ENCODE results near the gene ROBO2.
A peak's percentile ranks its signal among the peaks of the same experiment; 100 is the strongest.

ROBO2 gene

DNA sequence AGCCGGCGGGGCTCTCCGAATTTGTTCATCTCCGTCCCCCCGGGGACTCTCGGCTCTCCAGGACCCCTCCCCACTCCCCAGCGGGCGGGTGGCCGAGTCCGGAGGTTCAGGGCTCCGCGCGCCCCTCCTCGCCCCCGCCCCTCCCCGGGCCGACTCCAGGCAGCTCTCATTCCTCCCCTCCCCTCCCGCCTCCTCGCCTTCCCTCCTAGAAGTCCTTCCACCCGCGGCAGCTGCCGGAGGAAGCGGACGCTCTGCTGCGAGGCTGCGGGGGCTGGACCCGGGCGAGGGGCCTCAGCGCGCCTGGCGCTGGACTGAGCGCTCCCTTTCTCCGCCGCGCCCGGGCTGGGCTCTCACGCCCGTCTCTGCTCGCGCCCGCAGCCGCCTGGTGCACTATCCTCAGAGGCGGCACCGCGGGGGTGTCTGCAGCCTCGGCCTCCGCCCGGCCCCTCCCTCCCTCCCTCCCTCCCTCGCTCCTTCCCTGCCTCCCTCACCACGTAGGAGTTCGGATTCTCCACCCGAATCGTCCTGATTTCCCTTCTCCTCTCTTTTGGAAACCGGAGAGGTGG is at the start of gene ROBO2 (continued):
- TF ChIP-seq, protein P1, sequence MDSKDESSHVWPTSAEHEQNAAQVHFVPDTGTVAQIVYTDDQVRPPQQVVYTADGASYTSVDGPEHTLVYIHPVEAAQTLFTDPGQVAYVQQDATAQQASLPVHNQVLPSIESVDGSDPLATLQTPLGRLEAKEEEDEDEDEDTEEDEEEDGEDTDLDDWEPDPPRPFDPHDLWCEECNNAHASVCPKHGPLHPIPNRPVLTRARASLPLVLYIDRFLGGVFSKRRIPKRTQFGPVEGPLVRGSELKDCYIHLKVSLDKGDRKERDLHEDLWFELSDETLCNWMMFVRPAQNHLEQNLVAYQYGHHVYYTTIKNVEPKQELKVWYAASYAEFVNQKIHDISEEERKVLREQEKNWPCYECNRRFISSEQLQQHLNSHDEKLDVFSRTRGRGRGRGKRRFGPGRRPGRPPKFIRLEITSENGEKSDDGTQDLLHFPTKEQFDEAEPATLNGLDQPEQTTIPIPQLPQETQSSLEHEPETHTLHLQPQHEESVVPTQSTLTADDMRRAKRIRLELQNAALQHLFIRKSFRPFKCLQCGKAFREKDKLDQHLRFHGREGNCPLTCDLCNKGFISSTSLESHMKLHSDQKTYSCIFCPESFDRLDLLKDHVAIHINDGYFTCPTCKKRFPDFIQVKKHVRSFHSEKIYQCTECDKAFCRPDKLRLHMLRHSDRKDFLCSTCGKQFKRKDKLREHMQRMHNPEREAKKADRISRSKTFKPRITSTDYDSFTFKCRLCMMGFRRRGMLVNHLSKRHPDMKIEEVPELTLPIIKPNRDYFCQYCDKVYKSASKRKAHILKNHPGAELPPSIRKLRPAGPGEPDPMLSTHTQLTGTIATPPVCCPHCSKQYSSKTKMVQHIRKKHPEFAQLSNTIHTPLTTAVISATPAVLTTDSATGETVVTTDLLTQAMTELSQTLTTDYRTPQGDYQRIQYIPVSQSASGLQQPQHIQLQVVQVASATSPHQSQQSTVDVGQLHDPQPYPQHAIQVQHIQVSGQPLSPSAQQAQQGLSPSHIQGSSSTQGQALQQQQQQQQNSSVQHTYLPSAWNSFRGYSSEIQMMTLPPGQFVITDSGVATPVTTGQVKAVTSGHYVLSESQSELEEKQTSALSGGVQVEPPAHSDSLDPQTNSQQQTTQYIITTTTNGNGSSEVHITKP (tag by site-specific recombination; IDR thresholded peaks at IDR 0.05), result 0 out of 2 replicates have a peak, but pooled peaks have one; percentile 31
- TF ChIP-seq, protein P2, sequence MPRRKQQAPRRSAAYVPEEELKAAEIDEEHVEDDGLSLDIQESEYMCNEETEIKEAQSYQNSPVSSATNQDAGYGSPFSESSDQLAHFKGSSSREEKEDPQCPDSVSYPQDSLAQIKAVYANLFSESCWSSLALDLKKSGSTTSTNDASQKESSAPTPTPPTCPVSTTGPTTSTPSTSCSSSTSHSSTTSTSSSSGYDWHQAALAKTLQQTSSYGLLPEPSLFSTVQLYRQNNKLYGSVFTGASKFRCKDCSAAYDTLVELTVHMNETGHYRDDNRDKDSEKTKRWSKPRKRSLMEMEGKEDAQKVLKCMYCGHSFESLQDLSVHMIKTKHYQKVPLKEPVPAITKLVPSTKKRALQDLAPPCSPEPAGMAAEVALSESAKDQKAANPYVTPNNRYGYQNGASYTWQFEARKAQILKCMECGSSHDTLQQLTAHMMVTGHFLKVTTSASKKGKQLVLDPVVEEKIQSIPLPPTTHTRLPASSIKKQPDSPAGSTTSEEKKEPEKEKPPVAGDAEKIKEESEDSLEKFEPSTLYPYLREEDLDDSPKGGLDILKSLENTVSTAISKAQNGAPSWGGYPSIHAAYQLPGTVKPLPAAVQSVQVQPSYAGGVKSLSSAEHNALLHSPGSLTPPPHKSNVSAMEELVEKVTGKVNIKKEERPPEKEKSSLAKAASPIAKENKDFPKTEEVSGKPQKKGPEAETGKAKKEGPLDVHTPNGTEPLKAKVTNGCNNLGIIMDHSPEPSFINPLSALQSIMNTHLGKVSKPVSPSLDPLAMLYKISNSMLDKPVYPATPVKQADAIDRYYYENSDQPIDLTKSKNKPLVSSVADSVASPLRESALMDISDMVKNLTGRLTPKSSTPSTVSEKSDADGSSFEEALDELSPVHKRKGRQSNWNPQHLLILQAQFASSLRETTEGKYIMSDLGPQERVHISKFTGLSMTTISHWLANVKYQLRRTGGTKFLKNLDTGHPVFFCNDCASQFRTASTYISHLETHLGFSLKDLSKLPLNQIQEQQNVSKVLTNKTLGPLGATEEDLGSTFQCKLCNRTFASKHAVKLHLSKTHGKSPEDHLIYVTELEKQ (tag by site-specific recombination; IDR thresholded peaks at IDR 0.05; ENCODE audit: borderline replicate concordance), result no peak
- TF ChIP-seq ZNF302 (tag by site-specific recombination; IDR thresholded peaks at IDR 0.05; ENCODE audit: low read depth) (no peak), EGR2 (tag by site-specific recombination; IDR thresholded peaks at IDR 0.05; ENCODE audit: low read depth) (peak; percentile 57), ZNF48 (tag by site-specific recombination; IDR thresholded peaks at IDR 0.05) (no peak), ZNF416 (tag by site-specific recombination; IDR thresholded peaks at IDR 0.05) (no peak), ZNF76 (tag by site-specific recombination; IDR thresholded peaks at IDR 0.05; ENCODE audit: borderline replicate concordance, low read depth) (peak; percentile 41; the same call in 1 of the 2 replicates), ZNF501 (tag by site-specific recombination; IDR thresholded peaks at IDR 0.05) (no peak), ZNF37A (tag by site-specific recombination; IDR thresholded peaks at IDR 0.05) (no peak), GLI2 (tag by site-specific recombination; IDR thresholded peaks at IDR 0.05; ENCODE audit: borderline replicate concordance, low read depth) (no peak), ZNF626 (tag by site-specific recombination; IDR thresholded peaks at IDR 0.05) (no peak), MZF1 (tag by site-specific recombination; IDR thresholded peaks at IDR 0.05; ENCODE audit: borderline replicate concordance) (no peak), ZNF664 (tag by site-specific recombination; IDR thresholded peaks at IDR 0.05) (no peak), GLIS1 (tag by site-specific recombination; IDR thresholded peaks at IDR 0.05) (peak; percentile 40), ZNF548 (tag by site-specific recombination; IDR thresholded peaks at IDR 0.05) (no peak), ZBTB8A (tag by site-specific recombination; IDR thresholded peaks at IDR 0.05) (peak; percentile 97), GLIS2 (tag by site-specific recombination; IDR thresholded peaks at IDR 0.05) (0 out of 2 replicates have a peak, but pooled peaks have one; percentile 14), ZNF433 (tag by site-specific recombination; IDR thresholded peaks at IDR 0.05; ENCODE audit: low read depth) (no peak)
- TF ChIP-seq, protein P3, sequence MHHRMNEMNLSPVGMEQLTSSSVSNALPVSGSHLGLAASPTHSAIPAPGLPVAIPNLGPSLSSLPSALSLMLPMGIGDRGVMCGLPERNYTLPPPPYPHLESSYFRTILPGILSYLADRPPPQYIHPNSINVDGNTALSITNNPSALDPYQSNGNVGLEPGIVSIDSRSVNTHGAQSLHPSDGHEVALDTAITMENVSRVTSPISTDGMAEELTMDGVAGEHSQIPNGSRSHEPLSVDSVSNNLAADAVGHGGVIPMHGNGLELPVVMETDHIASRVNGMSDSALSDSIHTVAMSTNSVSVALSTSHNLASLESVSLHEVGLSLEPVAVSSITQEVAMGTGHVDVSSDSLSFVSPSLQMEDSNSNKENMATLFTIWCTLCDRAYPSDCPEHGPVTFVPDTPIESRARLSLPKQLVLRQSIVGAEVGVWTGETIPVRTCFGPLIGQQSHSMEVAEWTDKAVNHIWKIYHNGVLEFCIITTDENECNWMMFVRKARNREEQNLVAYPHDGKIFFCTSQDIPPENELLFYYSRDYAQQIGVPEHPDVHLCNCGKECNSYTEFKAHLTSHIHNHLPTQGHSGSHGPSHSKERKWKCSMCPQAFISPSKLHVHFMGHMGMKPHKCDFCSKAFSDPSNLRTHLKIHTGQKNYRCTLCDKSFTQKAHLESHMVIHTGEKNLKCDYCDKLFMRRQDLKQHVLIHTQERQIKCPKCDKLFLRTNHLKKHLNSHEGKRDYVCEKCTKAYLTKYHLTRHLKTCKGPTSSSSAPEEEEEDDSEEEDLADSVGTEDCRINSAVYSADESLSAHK (tag by site-specific recombination; IDR thresholded peaks at IDR 0.05), result no peak
- TF ChIP-seq, protein P4, sequence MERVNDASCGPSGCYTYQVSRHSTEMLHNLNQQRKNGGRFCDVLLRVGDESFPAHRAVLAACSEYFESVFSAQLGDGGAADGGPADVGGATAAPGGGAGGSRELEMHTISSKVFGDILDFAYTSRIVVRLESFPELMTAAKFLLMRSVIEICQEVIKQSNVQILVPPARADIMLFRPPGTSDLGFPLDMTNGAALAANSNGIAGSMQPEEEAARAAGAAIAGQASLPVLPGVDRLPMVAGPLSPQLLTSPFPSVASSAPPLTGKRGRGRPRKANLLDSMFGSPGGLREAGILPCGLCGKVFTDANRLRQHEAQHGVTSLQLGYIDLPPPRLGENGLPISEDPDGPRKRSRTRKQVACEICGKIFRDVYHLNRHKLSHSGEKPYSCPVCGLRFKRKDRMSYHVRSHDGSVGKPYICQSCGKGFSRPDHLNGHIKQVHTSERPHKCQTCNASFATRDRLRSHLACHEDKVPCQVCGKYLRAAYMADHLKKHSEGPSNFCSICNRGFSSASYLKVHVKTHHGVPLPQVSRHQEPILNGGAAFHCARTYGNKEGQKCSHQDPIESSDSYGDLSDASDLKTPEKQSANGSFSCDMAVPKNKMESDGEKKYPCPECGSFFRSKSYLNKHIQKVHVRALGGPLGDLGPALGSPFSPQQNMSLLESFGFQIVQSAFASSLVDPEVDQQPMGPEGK (tag by site-specific recombination; IDR thresholded peaks at IDR 0.05), result peak; percentile 77
- TF ChIP-seq, protein P5, sequence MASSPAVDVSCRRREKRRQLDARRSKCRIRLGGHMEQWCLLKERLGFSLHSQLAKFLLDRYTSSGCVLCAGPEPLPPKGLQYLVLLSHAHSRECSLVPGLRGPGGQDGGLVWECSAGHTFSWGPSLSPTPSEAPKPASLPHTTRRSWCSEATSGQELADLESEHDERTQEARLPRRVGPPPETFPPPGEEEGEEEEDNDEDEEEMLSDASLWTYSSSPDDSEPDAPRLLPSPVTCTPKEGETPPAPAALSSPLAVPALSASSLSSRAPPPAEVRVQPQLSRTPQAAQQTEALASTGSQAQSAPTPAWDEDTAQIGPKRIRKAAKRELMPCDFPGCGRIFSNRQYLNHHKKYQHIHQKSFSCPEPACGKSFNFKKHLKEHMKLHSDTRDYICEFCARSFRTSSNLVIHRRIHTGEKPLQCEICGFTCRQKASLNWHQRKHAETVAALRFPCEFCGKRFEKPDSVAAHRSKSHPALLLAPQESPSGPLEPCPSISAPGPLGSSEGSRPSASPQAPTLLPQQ (tag by site-specific recombination; IDR thresholded peaks at IDR 0.05), result 0 out of 2 replicates have a peak, but pooled peaks have one; percentile 39
- TF ChIP-seq, protein P6, sequence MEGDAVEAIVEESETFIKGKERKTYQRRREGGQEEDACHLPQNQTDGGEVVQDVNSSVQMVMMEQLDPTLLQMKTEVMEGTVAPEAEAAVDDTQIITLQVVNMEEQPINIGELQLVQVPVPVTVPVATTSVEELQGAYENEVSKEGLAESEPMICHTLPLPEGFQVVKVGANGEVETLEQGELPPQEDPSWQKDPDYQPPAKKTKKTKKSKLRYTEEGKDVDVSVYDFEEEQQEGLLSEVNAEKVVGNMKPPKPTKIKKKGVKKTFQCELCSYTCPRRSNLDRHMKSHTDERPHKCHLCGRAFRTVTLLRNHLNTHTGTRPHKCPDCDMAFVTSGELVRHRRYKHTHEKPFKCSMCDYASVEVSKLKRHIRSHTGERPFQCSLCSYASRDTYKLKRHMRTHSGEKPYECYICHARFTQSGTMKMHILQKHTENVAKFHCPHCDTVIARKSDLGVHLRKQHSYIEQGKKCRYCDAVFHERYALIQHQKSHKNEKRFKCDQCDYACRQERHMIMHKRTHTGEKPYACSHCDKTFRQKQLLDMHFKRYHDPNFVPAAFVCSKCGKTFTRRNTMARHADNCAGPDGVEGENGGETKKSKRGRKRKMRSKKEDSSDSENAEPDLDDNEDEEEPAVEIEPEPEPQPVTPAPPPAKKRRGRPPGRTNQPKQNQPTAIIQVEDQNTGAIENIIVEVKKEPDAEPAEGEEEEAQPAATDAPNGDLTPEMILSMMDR (tag by site-specific recombination; IDR thresholded peaks at IDR 0.05), result no peak
- TF ChIP-seq, protein P7, sequence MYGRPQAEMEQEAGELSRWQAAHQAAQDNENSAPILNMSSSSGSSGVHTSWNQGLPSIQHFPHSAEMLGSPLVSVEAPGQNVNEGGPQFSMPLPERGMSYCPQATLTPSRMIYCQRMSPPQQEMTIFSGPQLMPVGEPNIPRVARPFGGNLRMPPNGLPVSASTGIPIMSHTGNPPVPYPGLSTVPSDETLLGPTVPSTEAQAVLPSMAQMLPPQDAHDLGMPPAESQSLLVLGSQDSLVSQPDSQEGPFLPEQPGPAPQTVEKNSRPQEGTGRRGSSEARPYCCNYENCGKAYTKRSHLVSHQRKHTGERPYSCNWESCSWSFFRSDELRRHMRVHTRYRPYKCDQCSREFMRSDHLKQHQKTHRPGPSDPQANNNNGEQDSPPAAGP (tag by site-specific recombination; IDR thresholded peaks at IDR 0.05), result no peak

Data from HEK293 (cell line).